ENCODE results near the gene PLA2G15.

Gene PLA2G15, protein sequence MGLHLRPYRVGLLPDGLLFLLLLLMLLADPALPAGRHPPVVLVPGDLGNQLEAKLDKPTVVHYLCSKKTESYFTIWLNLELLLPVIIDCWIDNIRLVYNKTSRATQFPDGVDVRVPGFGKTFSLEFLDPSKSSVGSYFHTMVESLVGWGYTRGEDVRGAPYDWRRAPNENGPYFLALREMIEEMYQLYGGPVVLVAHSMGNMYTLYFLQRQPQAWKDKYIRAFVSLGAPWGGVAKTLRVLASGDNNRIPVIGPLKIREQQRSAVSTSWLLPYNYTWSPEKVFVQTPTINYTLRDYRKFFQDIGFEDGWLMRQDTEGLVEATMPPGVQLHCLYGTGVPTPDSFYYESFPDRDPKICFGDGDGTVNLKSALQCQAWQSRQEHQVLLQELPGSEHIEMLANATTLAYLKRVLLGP
- total RNA-seq: 10.7 to 18.3 (median 13.4) reads per million in 4 experiments

DNA sequence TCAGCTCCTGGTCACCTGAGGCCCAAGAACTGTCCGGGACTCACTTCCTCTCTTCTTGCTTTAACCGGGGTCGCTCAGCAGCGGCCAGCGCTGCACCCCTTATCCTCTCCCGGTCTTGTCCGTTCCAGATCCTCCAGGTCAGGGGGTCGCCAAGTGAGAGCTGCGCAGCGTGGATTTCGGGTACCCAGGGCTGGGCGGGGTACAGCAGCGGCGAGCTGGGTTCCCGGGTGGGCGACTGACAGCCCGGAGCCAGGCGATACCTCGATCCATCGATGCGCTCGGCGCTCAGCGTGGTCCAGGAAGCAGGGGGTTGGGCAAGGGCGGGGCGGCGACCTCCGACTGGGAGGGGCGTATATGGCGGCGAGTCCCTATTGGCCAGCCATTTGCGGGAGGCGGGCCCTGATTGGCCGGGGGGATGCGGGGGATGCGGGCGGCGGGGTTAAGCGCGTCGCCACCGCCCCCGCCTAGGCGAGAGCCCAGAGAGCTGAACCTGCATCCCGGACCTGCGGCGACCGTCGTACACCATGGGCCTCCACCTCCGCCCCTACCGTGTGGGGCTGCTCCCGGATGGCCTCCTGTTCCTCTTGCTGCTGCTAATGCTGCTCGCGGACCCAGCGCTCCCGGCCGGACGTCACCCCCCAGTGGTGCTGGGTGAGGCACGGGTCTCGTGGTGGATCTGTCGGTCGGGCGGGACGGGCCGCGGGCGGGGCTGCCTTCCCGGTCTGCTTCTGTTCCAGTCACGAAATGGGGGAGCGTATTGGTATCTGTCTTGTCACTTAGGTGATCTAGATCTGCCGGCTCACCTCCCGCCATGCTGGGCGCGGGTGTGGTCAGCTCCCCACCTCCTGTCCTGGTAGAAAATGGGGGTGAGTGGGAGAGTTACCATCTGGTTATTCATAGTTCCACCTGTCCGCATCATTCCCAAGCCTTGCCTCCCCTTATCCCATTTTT is at the start of gene PLA2G15:
Gene PLA2G15 (plus strand): TSS at position 471 of the 951 bp plus-strand sequence. CDS start 54 bp downstream, at position 525.
- peak; percentile 95 for DNase-seq

GRCh38 chr16:68197250-68197649 is 47.9 kb upstream of the PLA2G15 start:
- DNase-seq: no peak

DNA sequence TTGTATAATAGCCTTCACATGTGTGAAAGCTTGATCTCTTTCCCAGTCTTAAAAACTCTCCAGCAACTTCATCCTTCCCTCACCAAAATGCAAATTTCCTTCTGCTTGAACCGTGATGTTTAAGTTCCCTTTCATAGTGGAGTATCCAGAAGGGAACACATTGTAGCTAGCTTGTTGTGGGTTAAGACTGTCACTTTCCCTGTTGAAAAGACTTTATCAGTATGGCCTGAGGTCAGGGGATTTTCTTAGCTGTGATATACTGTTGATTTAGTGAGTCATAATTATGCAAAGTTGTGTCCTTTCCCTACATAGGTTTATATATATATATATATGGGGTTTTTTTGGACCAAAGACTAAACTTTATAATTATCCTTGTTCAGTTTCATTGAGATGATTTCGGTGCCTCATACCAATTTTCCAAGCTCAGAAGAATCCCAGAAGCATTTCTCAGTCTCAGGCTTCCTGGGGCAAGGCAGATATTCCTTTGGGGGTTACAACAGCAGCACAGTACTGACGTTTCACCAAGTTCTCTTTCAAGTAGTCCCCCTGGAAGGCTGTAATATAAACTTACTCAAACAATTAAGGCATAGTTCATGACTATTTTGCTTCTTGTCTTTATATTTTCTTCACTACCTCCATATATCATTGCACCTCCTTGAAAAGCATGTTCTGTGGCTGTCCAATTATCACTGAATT is 44.9 kb upstream of the PLA2G15 start:
- no peak for DNase-seq

- DNase-seq: no peak
Observed at GRCh38 chr16:68202091-68202519, 43.1 kb upstream of the PLA2G15 start.

DNA sequence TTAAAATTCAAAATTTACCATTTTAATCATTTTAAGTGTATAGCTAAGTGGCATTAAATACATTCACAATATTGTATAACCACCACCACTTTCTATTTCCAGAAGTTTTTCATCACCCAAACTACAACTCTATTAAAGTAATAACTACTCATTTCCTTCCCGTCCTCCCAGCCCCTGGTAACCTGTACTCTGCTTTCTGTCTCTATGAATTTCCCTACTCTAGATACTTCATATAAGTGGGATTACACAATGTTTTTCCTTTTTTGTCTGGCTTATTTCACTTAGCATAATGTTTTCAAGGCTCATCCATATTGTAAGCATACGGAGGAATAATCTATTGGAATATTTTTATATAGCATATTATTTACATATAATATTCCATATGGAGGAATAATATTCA is 38.9 kb upstream of the PLA2G15 start:
- DNase-seq: no peak

- DNase-seq: no peak
Observed at GRCh38 chr16:68214726-68215125, 30.4 kb upstream of the PLA2G15 start.

DNA sequence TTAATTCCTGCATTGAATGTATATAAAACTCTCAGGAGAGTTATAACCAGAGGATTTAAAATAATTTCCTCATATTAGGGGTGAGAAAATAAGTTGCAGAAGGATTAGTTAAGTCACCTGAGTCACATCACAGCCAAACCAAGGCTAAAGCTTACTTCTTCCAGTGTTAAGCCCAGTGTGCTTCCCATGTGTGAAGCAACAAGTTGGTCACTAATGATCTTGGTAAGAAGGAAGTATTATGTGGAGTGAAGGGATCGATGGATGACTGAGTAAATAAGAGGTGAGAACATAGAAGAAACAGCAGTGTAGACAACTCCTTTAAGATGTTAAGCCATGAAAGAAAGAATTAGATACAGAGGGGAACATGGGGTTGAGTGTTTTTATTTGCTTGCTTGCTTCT is 29.9 kb upstream of the PLA2G15 start:
- no peak for DNase-seq

DNA sequence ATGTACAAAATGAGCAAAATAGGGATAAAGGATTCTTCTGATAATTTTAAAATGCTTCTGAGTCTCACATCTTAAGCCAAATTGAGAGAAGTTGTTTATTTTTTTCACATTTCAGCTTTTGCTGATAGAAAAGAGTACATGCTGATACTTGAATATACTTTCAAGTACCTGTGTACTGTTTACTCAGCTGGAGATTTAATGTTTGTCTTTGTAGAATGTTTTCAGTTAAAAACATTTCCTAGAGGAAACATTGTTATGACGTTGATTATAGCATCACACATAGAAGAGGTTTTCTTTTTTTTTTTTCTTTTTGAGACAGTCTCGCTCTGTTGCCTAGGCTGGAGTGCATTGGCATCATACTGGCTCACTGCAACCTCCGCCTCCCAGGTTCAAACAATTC is 28.9 kb upstream of the PLA2G15 start:
- DNase-seq: no peak

- no peak for DNase-seq
Observed at GRCh38 chr16:68217506-68217905, 27.7 kb upstream of the PLA2G15 start.

- DNase-seq: no peak
Observed at GRCh38 chr16:68219725-68220351, 25.3 kb upstream of the PLA2G15 start.

DNA sequence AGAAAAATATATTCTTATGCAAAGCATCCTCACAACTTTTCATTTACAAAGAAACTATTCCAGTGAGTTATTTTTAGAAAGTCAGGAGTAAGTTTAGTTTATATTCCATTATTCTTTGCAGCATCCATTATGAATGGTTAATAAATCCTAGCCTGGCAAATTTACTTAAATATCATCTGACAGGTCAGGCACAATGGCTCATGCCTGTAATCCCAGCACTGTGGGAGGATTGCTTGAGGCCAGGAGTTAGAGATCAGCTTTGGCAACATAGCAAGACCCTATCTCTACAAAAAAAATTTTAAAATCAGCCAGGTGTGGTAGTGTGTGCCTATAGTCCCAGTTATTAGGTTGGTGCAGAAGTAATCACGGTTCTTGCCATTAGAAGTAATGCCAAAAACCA is 22.1 kb upstream of the PLA2G15 start:
- no peak for DNase-seq

GRCh38 chr16:68226116-68226515 is 19.1 kb upstream of the PLA2G15 start:
- DNase-seq: no peak

- DNase-seq: no peak
Observed at GRCh38 chr16:68227183-68227793, 17.9 kb upstream of the PLA2G15 start.

DNA sequence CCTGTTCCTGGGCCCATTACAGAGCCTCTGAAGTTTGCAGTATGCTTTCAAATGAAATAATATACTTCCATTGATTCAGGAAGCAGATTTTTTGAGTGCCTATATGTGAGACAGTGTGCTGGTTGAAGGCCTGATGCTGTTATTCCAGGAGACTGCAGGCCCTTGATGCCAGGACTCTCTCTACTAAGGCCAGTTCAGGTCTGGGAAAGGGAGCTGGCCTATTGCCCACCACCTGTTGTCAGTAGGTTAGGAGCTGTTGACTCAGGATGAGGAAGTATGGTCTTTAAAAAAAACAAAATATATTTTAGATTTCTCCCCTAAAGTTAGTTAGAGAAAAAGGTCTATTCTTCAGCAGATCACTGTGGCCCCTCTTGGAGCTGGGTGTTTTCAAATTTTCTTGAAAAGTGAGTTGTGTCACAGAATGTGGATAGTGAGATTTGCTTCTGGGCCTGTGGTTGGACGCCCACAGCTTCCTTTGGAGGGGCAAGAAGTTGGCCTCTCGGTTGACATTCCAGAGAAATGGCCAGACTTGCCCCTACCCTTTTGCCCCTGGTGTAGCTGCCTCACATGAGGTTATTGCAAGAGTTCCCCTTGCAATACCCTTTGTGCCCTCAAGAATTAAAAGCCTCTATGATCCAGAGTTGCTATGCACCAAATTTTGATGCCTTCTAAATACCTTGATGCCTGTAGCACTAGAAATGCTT is 17.2 kb upstream of the PLA2G15 start:
- no peak for DNase-seq

- no peak for DNase-seq
Observed at GRCh38 chr16:68228652-68229051, 16.5 kb upstream of the PLA2G15 start.

GRCh38 chr16:68229431-68230175 is 15.6 kb upstream of the PLA2G15 start:
- DNase-seq: peak; percentile 24

- no peak for DNase-seq
Observed at GRCh38 chr16:68230176-68230571, 15.0 kb upstream of the PLA2G15 start.

- no peak for DNase-seq
Observed at GRCh38 chr16:68230956-68231355, 14.2 kb upstream of the PLA2G15 start.

- no peak for DNase-seq
Observed at GRCh38 chr16:68231384-68232136, 13.6 kb upstream of the PLA2G15 start.

DNA sequence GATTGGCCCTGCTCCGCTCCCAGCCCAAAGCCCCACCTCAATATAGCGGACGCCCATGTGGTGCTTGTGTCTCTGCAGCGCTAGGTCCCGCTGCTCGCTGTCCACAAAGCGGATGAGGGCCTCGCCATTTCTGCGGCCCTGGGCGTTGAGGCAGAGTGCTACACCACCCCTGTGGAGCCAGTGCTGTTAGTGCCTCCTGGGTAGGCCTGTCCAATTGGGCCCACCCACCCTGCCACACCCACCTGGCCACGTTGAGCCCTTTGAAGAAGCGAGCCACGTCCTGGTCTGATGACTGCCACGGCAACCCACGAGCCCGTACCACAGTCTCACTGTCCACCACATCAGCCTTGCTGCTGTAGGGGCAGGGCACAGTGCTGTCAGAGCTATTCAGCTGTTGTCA is 12.8 kb upstream of the PLA2G15 start:
- no peak for DNase-seq

Measured in effector CD8-positive, alpha-beta T cell (primary cell).